GM18870 (cell line): ENCODE measurements around the gene CHRNA1.

Experiments used
- ATAC-seq: cut with Tn5 transposase; IDR thresholded peaks from one replicate; pipeline ENCODE4 v1.9.1; 2021; ENCODE audit warnings: moderate library complexity; ENCODE audit not compliant: unreplicated experiment

CHRNA1 gene

DNA sequence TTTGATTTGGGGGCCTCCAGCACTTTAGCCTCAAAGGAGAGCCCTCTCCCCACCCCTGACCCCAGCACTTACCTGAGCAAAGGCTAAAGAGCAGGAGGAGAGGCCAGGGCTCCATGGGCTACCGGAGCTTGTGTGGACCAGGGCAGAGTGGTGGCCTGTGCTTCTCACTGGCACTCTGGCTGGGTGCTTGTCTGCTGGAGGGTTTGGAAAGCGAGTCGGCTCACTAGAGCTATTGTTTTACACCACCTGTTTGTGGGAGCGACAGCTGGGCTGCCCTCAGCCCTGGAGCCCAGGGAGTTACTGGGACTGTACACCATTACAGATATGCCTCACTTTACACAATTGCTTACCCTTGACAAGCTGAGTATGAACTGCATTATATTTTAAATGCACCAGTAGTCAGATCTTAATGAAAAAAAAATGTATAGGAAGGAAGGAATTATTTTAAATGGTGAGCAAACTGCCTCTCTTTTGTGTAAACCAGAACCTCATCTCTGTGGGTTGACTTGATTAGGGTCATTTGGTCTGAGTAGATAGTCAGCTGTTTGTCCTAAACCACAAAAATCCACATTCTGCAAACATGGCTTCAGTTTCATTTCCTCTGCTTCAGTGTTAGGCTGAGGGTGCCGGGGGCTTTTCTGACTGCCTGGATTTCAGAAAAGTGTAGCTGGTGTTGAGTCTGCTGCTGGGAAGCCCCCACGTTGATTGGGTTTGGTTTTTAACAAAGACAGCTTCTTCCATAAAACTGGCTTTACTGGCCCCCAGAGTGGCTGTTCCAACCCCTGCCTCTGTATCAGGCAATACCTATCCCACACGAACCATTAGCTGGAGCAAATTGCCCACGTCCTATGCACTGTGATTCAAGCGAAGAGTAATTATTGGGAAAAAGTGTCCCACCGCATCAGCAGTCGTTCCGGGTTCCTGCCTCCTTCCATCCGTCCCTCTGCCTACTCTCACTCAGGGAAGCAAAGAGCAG, at the start of gene CHRNA1:
Gene CHRNA1 (minus strand): TSS at position 193 of the 976 bp plus-strand sequence. CDS start 78 bp downstream, at position 115.
- ATAC-seq = peak; percentile 55

GRCh38 chr2:174812037-174812436, 47.8 kb upstream of the CHRNA1 start:
- no peak for ATAC-seq

GRCh38 chr2:174807931-174808330, 43.7 kb upstream of the CHRNA1 start:
- no peak for ATAC-seq

DNA sequence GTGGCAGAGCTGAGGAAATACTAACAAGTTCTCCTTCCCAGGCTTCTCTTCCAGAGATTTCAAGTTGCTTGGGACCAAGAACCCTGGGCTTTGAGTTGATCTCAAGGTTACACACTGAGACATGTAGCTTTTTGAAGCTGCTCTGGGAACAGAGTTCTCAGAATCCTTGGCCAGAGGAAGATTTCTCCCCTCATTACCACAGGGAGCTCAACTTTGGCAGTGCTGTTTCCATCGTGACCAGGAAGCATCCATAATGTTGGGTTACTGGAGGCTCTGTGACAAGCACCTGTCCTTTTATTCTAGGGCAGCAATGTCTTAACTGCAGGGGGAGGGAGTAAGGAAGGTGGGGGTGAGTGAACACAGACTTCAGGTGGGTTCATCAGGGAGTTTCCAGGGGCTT, 41.5 kb upstream of the CHRNA1 start:
- no peak for ATAC-seq

DNA sequence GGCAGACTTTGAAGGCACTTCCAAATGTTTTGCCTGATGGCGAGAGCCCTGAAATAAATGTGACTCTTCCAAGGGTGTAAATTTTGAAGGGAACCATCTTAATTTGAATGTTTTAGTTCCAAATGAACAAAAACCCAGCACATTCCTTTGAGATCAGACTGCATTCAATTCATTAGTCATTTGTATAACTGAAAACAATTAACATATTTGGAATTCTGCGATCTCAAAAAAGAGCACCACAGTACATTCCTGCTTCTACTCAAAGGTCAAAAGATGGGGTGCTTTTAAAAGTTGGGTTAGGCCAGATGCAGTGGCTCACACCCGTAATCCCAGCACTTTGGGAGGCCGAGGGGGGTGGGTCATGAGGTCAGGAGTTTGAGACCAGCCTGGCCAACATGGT, 38.2 kb upstream of the CHRNA1 start:
- ATAC-seq = no peak

- ATAC-seq = no peak
Measured at GRCh38 chr2:174800436-174801205, 36.3 kb upstream of the CHRNA1 start.

DNA sequence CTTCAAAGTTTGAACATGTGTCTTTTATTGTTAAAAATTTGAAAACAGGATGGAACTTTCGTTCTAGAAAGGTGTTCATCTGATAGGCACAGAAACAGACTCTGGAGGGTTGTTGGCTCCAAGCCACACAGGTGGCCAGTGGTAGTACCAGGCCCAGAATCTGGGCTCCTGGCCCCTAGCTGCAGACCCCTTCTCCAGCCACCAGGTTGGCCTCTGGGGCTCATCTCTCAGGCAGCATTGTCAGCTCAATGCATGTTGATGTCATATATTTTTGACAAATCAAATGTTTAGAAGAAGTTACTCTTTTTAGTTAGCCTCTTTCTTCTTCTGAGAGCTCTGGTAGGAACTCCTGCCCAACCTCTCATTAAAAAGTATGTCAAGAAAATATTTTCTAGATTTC, 34.5 kb upstream of the CHRNA1 start:
- ATAC-seq = no peak

- ATAC-seq = no peak
Measured at GRCh38 chr2:174797781-174798276, 33.6 kb upstream of the CHRNA1 start.

GRCh38 chr2:174796319-174796771, 32.1 kb upstream of the CHRNA1 start:
- no peak for ATAC-seq

GRCh38 chr2:174794851-174795374, 30.6 kb upstream of the CHRNA1 start:
- ATAC-seq = no peak

DNA sequence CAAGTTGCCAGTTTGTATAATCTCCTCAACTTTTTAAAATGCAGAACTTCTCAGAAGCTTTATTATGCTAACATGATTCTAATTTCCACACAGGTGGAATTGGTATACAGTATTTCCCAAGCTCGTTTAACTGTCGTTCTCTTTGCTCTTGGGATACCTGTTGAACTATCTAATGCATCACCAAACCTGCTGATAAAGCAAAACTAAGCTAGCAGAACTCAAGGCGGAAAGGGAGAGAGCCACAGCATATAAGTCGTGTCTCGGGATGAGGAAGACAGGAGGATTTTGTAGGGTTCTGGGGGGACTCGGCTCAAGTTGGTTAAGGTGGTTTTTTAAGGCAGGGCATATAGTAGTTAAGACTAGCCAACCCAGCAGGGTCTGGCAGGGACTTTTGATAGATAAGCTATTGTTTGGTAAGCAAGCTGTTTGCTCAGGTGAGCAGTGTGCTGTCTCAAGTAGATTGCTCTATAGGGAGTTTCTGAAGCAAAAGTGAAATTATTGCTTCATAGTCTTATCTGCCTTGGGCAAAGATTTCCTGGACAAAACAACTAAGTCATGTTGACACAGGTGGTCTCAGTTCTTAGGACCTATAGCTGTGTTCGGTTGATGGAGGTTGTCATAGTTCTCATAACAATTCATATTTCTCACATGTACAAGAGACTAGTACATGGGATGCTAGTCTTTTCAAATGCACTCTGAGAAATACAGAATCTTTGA, 28.2 kb upstream of the CHRNA1 start:
- ATAC-seq = no peak

GRCh38 chr2:174791746-174792280, 27.5 kb upstream of the CHRNA1 start:
- no peak for ATAC-seq

DNA sequence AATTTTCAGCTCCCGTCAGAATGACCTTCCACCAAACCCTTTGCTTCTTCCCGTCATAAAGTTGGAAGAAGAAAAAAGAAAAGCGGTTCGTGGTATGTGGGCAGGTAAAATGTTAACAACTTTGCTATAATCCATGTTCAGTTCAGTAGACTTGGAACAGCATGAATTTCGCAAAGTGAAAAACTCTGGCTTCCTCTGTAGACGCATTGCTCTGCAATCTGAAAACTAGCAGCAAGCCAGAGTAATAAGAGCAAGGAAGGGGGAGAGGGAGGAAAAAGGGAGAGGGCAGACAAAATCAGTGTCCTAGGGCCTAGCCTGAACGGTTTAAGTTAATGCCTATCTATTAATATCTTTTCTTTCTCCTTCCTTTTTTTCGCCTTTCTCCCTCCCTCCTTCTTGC, 26.7 kb upstream of the CHRNA1 start:
- no peak for ATAC-seq

GRCh38 chr2:174789001-174789400, 24.7 kb upstream of the CHRNA1 start:
- ATAC-seq = no peak

DNA sequence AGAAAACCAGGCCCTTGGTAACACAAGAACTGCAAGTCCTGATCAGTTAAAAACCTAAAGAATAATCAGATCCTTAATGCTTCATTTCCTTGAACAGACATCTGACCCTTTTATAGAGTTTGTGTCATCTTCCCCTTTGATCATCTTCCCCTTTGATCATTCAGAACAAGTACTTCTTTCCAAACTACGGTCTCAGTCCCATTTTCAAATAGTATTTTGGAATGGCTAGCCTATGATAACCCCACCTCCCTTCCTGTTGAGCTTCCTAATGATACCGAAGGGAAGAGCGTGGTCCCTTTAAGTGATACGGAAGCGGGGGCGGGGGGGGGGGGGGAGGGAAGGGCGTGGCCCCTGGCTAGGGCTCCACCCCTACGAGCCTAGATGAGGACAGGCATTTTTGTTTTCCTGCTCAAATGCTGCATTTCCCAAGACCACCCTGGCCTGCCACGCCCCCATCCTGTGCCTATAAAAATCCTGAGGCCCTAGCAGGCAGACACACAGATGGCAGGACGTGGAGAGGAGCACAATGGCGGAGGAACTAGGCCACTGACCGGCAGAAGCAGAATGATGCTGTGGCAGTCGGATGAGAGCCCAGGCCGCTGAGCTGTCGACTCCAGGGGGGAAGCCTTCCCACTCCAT, 24.1 kb upstream of the CHRNA1 start:
- ATAC-seq = no peak

DNA sequence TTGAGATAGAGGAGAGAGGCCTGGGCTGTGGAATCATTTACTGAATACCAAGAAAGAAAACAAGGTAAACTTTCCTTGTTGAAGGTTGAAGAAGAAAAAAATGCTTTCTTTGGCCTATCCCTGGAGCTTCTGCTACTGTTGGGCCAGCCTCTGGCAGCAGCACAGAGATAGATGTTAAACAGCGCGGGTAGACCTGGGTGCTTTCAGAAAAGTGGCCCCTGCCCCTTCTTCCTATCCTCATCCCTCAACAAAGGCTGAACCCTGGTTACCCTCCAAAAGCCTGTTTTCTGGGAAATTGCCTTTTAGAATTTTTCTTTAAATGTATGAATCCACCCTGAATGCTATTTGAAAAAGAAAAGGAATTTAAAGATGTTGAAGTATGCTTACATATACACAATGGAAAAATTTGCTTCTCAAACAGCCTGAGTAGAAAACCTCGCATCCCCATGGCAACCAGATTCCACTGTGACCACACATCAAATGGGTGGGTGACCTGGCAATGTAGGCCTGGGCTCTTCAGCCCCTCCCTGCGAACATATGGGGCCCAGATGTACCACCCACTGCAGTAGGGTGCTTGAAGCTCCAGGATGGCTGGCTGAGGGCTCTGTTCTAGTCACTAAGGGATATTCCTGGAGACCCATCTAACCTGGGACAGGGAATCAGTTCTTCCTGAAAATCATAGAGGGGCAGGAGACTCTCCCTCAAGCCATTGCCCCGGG, 23.4 kb upstream of the CHRNA1 start:
- no peak for ATAC-seq

GRCh38 chr2:174786066-174786725, 21.9 kb upstream of the CHRNA1 start:
- ATAC-seq = no peak

DNA sequence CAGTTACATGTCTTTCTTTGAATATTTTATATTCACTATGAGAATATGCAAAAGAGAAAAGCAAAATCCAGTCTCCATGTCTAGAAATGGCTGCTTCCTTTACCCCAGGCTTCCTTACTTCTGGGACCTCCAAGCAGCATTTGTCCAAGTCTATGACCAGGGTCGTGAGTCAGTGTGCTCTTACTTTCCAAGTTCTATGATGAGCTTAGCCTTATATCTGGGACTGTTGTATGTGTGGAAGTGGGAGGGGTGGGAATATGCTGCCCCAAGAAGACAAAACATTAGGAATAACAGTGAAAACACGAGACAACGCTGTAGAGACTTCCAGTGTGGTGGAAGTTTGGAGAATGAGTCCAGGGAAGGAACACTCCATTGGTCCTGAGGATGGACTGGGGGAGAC, 21.2 kb upstream of the CHRNA1 start:
- ATAC-seq = no peak

GRCh38 chr2:174784909-174785308, 20.6 kb upstream of the CHRNA1 start:
- no peak for ATAC-seq
